Measurements from ENCODE around the gene MCCD1. TPM values are rescaled to one million over a fixed set of nuclear protein-coding genes. Genes with fewer than 3 reads are reported as not detected.

MCCD1 gene
- total RNA-seq, 4 donors from 2014 or later: not detected

DNA sequence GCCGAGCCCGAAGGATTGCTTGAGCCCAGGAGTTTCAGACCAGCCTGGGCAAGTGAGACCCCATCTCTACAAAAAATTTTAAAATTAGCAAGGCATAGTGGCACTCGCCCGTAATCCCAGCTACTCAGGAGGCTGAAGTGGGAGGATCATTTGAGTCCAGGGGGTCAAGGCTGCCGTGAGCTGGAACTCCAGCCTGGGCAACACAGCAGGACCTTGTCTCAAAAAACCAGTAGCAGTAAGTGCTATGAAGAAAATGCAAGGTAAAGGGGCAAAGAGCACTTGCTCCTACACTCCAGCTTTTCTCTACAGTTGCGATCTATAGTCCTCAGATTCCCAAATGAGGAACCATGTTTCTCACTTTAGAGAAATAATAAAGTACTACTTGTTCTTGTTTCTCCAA lies 14.9 kb downstream of the MCCD1 start:
- DNase-seq: no peak
- H3K27me3 ChIP-seq: no peaks in the 10 kb centered on the region
- H3K4me1 ChIP-seq: peaks cover 0 to 49% (median 27%) of the 10 kb centered on the region in 4 donors
- no peaks in the 10 kb centered on the region for H3K9me3 ChIP-seq
- no peak overlapping the region for H3K4me3 ChIP-seq
- peaks cover 0 to 16% (median 0%) of the 10 kb centered on the region in 3 donors for H3K36me3 ChIP-seq
- TF ChIP-seq, protein P1, sequence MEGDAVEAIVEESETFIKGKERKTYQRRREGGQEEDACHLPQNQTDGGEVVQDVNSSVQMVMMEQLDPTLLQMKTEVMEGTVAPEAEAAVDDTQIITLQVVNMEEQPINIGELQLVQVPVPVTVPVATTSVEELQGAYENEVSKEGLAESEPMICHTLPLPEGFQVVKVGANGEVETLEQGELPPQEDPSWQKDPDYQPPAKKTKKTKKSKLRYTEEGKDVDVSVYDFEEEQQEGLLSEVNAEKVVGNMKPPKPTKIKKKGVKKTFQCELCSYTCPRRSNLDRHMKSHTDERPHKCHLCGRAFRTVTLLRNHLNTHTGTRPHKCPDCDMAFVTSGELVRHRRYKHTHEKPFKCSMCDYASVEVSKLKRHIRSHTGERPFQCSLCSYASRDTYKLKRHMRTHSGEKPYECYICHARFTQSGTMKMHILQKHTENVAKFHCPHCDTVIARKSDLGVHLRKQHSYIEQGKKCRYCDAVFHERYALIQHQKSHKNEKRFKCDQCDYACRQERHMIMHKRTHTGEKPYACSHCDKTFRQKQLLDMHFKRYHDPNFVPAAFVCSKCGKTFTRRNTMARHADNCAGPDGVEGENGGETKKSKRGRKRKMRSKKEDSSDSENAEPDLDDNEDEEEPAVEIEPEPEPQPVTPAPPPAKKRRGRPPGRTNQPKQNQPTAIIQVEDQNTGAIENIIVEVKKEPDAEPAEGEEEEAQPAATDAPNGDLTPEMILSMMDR (IDR thresholded peaks at IDR 0.05): no peak
- no peak overlapping the region for H3K27ac ChIP-seq

DNA sequence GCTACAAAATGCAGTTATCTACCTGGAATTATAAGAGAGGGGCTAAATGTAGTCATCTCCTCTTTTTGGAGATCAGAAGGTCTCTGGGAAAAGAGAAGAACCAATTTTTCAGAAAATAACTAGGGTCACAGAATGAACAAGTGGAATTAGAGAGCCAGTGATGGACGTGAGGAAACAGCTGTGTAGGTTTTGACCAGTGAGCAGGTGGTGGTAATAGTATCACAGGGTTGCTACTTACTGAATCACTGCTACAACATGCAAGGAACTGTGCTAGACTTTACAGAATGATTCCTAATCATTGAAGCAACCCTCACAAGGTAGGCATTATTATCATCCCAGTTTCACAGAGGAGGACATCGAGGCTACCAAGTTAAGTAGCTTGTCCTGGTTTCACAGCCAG lies 15.9 kb downstream of the MCCD1 start:
- no peak for DNase-seq
- Histone ChIP-seq H3K4me3 (no peak overlapping the region), H3K27me3 (no peaks in the 10 kb centered on the region), H3K36me3 (peaks cover 0 to 14% (median 0%) of the 10 kb centered on the region in 3 donors), H3K9me3 (no peaks in the 10 kb centered on the region), H3K4me1 (peaks cover 0 to 39% (median 18%) of the 10 kb centered on the region in 4 donors), H3K27ac (no peak overlapping the region)
- TF ChIP-seq POLR2A (IDR thresholded peaks at IDR 0.05): no peak
- TF ChIP-seq, protein P1 (IDR thresholded peaks at IDR 0.05): no peak

DNA sequence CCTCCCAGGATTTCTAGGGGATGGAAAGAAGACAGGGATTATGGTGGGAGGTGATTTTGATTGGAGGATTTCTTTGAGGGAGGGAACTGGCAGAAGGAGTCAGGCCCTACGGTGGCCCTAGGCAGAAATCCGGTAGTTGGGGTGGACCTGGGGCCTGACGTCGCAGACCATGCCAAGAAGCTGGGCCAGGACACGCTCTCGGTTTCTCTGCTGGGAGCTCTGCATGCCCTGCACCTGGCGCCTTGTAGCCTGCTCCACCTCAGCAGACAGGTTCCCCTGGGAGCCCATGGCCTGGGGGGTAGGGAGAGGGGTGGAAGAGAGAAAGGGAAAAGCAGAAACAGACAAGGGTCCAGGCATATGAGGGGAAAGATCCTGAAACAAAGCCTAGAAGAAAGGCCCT lies 16.5 kb downstream of the MCCD1 start:
- no peak for DNase-seq
- H3K9me3 ChIP-seq: no peaks in the 10 kb centered on the region
- H3K4me1 ChIP-seq: peaks cover 0 to 33% (median 12%) of the 10 kb centered on the region in 4 donors
- TF ChIP-seq, protein P1 (IDR thresholded peaks at IDR 0.05): no peak
- TF ChIP-seq POLR2A (IDR thresholded peaks at IDR 0.05): no peak
- H3K27me3 ChIP-seq: no peaks in the 10 kb centered on the region
- peaks cover 0 to 13% (median 0%) of the 10 kb centered on the region in 3 donors for H3K36me3 ChIP-seq
- H3K27ac ChIP-seq: no peak overlapping the region
- no peak overlapping the region for H3K4me3 ChIP-seq

DNA sequence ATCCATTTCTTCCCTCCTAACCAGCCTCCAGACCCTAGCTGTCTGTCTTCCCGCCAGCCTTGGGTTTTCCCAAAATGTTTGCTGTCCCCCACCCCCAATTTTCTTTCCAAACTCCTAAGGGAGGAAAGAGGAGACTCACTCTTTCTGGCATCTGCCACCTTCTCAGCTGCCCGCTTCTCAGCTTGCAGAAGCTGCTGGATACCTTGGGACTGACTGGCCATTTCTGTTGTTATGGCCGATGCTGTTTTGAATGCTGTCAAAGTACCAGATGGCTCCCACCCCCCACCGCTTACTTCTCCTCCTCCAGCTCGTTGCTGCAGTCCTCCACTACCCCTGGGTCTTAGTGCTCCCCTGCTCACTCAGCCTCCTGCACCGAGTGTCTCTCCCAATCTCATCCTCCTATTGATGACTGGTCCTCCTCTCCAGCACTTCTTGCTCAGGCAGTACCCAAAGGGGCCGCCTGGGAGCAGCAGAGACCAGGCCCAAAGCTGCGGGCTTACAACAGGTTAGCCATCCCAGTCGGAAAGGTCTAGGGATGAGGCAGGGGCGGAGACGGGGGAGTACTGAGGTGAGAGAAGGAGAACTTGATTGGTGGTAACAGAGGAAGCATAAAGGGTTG lies 17.7 kb downstream of the MCCD1 start, which contains the start of gene ATP6V1G2:
ATP6V1G2 (minus strand) TSS at position 270 of the 619 bp plus-strand sequence; CDS start at position 221, 49 bp downstream.
- Histone ChIP-seq H3K36me3 (peaks cover 0 to 25% (median 0%) of the 10 kb centered on the region in 3 donors), H3K27ac (peak within 1 kb of the TSS; percentile 74 to 82 (median 79)), H3K9me3 (no peaks in the 10 kb centered on the region), H3K27me3 (no peaks in the 10 kb centered on the region), H3K4me1 (peaks cover 0 to 27% (median 9%) of the 10 kb centered on the region in 4 donors), H3K4me3 (peak within 1 kb of the TSS; percentile 31 to 59 (median 44))
- peak in 1 of 2 donors; percentile 24 for TF ChIP-seq POLR2A (IDR thresholded peaks at IDR 0.05)
- TF ChIP-seq, protein P1 (IDR thresholded peaks at IDR 0.05): peak; percentile 92 to 99 (median 98)
- peak; percentile 90 to 96 (median 93) for DNase-seq

DNA sequence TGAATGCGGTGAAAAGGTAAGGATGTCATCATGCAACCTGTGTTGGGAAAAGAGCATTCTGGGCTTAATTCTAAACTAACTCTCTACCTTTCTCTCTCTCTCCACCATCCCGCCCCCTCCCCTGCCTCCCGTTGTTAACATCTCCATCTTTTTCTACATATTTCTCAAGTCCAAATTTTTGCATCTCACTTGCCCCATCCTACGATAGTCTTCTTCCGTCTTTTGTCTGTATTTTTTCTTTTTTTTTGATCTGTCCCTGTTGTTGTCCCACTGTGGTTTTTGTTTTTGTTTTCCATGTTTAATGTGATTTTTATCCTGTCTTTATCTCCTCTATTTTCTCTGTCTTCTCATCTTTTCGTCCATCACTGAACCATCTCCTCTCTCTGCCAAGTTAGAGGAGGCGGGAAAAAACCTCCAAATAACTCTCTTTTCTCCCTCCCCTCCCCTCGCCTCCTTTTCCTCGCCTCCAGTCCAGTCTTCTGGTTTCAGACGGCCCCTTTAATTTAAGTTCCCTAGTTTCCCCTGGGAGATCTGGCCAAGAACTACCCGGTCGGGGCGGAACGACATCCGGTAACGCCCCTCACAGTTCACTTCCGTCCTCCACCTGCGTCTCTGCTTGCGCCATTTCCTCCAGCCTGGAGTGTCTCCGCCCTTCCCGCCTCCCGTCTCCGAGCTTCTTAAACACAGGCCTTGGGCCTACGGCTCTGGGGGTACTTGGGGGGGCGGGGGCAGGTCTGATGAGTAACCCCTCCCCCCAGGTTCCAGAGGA lies 18.4 kb downstream of the MCCD1 start, which contains the start of gene NFKBIL1:
NFKBIL1 (plus strand) TSS at position 651 of the 769 bp plus-strand sequence; CDS start at position 738, 87 bp downstream.
- peak within 1 kb of the TSS; percentile 31 to 59 (median 44) for H3K4me3 ChIP-seq
- H3K4me1 ChIP-seq: peaks cover 0 to 27% (median 9%) of the 10 kb centered on the region in 4 donors
- peak; percentile 93 to 98 (median 94) for DNase-seq
- peaks cover 0 to 26% (median 0%) of the 10 kb centered on the region in 3 donors for H3K36me3 ChIP-seq
- H3K27ac ChIP-seq: peak within 1 kb of the TSS; percentile 74 to 82 (median 79)
- TF ChIP-seq POLR2A (IDR thresholded peaks at IDR 0.05): no peak
- TF ChIP-seq, protein P1 (IDR thresholded peaks at IDR 0.05): peak in 1 of 6 experiments; percentile 12
- H3K27me3 ChIP-seq: no peaks in the 10 kb centered on the region
- H3K9me3 ChIP-seq: no peaks in the 10 kb centered on the region

All from Peyer's patch (tissue), 4 donors.